Skeletal muscle tissue (tissue), 4 donors: ENCODE data around the gene FOXP1. TPM values are rescaled to one million over a fixed set of nuclear protein-coding genes. Genes with fewer than 3 reads are reported as not detected.

Source experiments
- H3K27ac ChIP-seq: one replicate; pipeline ENCODE4 v1.7.0; 2013; ENCODE audit warnings: mild to moderate bottlenecking, low read depth, low read length, inconsistent platforms
- H3K27me3 ChIP-seq, 3 donors: one replicate each; pipeline ENCODE4 v1.7.0; 2013; ENCODE audit warnings: low read length in 3 of 3; ENCODE audit not compliant: control insufficient read depth in 3 of 3, insufficient read depth in 3 of 3
- H3K36me3 ChIP-seq, 3 donors: one replicate each; pipeline ENCODE4 v1.7.0; 2013; ENCODE audit warnings: low read length in 3 of 3; ENCODE audit not compliant: control insufficient read depth in 3 of 3, insufficient read depth in 3 of 3
- H3K4me1 ChIP-seq, 3 donors: one replicate each; pipeline ENCODE4 v1.7.0; 2013; ENCODE audit warnings: low read length in 3 of 3, mild to moderate bottlenecking in 3 of 3; ENCODE audit not compliant: control insufficient read depth in 3 of 3, insufficient read depth in 3 of 3
- H3K4me3 ChIP-seq, 3 donors: one replicate each; pipeline ENCODE4 v1.7.0; 2013; ENCODE audit warnings: low read length in 3 of 3
- H3K9ac ChIP-seq, 3 donors: one replicate each; pipeline ENCODE4 v1.7.0; 2013; ENCODE audit warnings: low read length in 3 of 3, mild to moderate bottlenecking in 3 of 3, moderate library complexity in 2 of 3, low read depth in 1 of 3
- H3K9me3 ChIP-seq, 3 donors: one replicate each; pipeline ENCODE4 v1.7.0; 2013; ENCODE audit warnings: low read length in 3 of 3; ENCODE audit not compliant: control insufficient read depth in 3 of 3
- total RNA-seq: library from RNA; depleted of rRNA; stranded (reverse); fragments of >200 nt; gene quantifications from one replicate; pipeline ENCODE4 v1.2.3, GENCODE V29; 2014
- donor health status: Osteomylitis.

The FOXP1 gene
- total RNA-seq, 1 donor from 2014 or later, result 36.0 TPM

- Histone ChIP-seq H3K9me3 (no peaks in the 10 kb centered on the region), H3K36me3 (peaks cover 0 to 6% (median 0%) of the 10 kb centered on the region in 3 donors), H3K27me3 (no peaks in the 10 kb centered on the region), H3K9ac (no peak overlapping the region), H3K4me3 (no peak overlapping the region), H3K27ac (no peak overlapping the region), H3K4me1 (peaks cover 0 to 11% (median 3%) of the 10 kb centered on the region in 3 donors)
Measured at GRCh38 chr3:70994644-70995043, 588.9 kb downstream of the FOXP1 start.

DNA sequence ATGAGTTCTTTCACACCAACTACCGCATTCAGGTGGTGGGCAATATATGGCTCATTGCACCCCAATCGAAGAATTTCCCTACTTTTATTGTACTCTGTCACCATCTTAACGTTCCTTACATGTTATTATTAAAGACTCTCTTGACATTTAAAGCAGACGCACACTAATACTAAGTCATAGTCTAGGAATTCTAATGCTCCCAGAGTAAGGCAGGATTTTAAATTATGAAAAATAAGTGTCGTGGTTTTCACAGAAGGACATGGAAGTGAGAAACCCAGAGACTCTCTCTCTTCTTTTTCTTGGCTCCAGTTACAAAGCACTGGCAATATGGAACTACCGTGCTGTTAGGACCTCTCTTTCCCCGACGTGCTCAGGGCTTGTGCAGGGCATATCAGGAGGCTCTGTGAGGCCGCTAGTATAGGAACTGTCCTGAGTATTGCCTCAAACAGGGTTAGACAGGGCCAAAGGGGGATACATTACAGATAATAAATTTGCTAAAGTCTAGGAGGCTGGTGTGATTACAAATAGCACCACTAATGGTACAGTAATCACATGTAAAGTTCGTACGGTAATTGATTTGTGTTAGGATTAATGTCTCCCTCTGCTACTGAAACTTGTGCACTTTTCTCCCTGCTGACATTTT lies 590.8 kb downstream of the FOXP1 start:
- no peak overlapping the region for H3K27ac ChIP-seq
- H3K9ac ChIP-seq, result no peak overlapping the region
- H3K4me3 ChIP-seq, result no peak overlapping the region
- peaks cover 0 to 11% (median 3%) of the 10 kb centered on the region in 3 donors for H3K4me1 ChIP-seq
- H3K36me3 ChIP-seq, result peaks cover 2 to 7% (median 5%) of the 10 kb centered on the region in 3 donors
- no peaks in the 10 kb centered on the region for H3K9me3 ChIP-seq
- no peaks in the 10 kb centered on the region for H3K27me3 ChIP-seq

GRCh38 chr3:70992131-70992530 lies 591.4 kb downstream of the FOXP1 start:
- Histone ChIP-seq H3K36me3 (peaks cover 3 to 12% (median 11%) of the 10 kb centered on the region in 3 donors), H3K4me3 (no peak overlapping the region), H3K9me3 (no peaks in the 10 kb centered on the region), H3K9ac (no peak overlapping the region), H3K27ac (no peak overlapping the region), H3K4me1 (peaks cover 0 to 11% (median 3%) of the 10 kb centered on the region in 3 donors), H3K27me3 (no peaks in the 10 kb centered on the region)

DNA sequence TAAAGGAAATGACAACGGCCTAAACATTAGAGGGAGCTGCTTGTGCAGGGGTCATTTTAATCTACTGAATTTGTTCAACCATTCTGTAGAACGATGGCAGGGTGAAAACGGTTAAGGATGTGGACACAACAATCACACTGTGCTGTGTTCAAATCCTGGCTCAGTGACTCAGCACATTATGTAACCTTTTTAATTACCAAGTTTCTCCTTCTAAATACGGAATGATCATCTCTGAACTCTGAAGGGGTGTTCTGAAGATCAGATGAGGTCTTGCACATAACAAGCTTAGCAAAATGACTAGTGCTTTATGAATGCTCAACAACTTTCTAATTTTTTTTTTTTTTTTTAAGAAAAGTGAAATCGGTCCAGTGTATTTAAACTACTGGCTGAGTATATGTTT lies 592.8 kb downstream of the FOXP1 start:
- Histone ChIP-seq H3K27ac (no peak overlapping the region), H3K9me3 (no peaks in the 10 kb centered on the region), H3K9ac (no peak overlapping the region), H3K4me1 (peaks cover 0 to 11% (median 3%) of the 10 kb centered on the region in 3 donors), H3K4me3 (no peak overlapping the region), H3K36me3 (peaks cover 3 to 20% (median 16%) of the 10 kb centered on the region in 3 donors), H3K27me3 (no peaks in the 10 kb centered on the region)

GRCh38 chr3:70990185-70990584 lies 593.3 kb downstream of the FOXP1 start:
- no peak overlapping the region for H3K4me3 ChIP-seq
- H3K27ac ChIP-seq, result no peak overlapping the region
- H3K4me1 ChIP-seq, result peaks cover 0 to 11% (median 3%) of the 10 kb centered on the region in 3 donors
- H3K36me3 ChIP-seq, result peaks cover 3 to 20% (median 16%) of the 10 kb centered on the region in 3 donors
- H3K9me3 ChIP-seq, result no peaks in the 10 kb centered on the region
- no peak overlapping the region for H3K9ac ChIP-seq
- H3K27me3 ChIP-seq, result no peaks in the 10 kb centered on the region

DNA sequence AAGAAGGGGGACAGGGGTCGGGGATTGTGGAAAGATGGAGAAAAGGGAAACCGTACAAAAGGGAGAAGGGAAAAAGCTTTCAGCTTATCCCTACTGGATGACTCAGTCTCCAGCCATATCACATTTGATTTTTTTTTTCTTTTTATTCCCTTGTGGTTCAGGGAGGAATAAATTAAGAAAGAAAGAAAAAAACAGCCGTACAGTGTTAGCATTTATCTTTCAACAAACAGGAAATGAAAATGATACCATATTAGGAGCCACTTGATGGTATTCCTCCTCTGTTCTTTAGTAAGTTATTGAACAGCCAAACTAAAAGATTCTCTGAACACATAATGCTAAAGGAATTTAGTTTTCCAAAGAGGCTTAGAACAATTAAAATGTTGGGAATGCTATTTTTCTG lies 594.4 kb downstream of the FOXP1 start:
- Histone ChIP-seq H3K9ac (no peak overlapping the region), H3K36me3 (peaks cover 3 to 26% (median 20%) of the 10 kb centered on the region in 3 donors)

GRCh38 chr3:70988111-70988510 lies 595.4 kb downstream of the FOXP1 start:
- no peak overlapping the region for H3K9ac ChIP-seq
- peaks cover 2 to 9% (median 5%) of the 10 kb centered on the region in 3 donors for H3K4me1 ChIP-seq
- H3K36me3 ChIP-seq, result peaks cover 3 to 27% (median 21%) of the 10 kb centered on the region in 3 donors
- H3K4me3 ChIP-seq, result no peak overlapping the region
- no peak overlapping the region for H3K27ac ChIP-seq
- H3K9me3 ChIP-seq, result no peaks in the 10 kb centered on the region
- H3K27me3 ChIP-seq, result no peaks in the 10 kb centered on the region

More for the DNA sequence above, 594.4 kb downstream of the FOXP1 start:
- no peak overlapping the region for H3K27ac ChIP-seq
- no peaks in the 10 kb centered on the region for H3K27me3 ChIP-seq
- H3K9me3 ChIP-seq, result no peaks in the 10 kb centered on the region
- no peak overlapping the region for H3K4me3 ChIP-seq
- H3K4me1 ChIP-seq, result peaks cover 0 to 11% (median 3%) of the 10 kb centered on the region in 3 donors

DNA sequence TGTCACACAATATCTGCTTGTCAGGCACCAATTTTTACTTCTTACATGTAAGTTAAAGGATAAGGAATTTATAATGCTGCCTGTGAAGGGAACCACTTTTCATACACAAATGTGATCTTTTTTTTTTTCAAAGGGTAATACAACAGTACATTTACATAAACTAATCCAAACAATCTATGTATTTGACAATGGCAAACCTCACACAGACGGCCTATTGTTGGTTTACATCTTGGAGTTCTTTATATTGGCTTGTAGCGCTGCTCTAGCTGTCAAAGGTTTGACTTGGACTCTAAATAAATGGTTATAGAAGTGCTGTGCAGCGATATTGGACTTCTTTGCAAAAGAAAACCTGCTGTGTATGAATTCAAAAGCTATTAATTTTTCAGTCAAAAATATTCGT lies 598.0 kb downstream of the FOXP1 start:
- no peak overlapping the region for H3K9ac ChIP-seq
- H3K4me1 ChIP-seq, result peaks cover 14 to 15% (median 14%) of the 10 kb centered on the region in 3 donors

DNA sequence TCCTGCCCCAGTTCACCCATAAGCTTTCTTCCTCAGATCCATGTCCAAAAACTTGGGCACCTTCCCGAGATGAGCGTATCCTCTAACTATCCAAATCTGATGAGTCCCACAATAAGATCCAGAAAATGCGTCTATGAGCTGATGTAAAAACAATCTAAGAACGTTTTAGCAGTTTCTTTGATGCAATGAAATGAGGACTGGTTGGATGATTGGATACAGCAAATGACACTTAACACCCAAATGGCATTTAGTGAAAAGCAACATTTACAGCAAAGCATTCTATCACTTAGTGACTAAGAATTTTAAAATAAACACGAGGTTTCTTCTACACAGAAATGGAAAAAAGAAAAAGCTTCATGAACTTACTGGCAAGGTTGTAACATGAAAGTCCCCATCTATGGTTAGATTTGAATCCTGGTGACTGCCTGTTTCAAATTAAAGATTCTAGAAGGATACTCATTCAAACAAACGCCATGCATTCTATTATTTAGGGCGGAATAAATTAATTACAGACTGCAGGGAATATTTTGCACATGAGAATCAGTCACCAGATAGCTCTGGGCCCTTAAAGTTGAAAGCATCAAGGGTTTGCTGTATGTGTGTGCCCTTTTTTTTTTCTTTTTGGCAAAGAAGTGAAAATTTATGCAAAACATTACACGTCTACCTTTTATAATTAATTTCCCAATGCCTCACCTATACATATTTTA lies 598.6 kb downstream of the FOXP1 start:
- Histone ChIP-seq H3K27me3 (no peaks in the 10 kb centered on the region), H3K27ac (no peak overlapping the region), H3K9ac (no peak overlapping the region), H3K9me3 (no peaks in the 10 kb centered on the region), H3K36me3 (peaks cover 3 to 25% (median 21%) of the 10 kb centered on the region in 3 donors), H3K4me3 (no peak overlapping the region), H3K4me1 (peaks cover 14 to 15% (median 14%) of the 10 kb centered on the region in 3 donors)

More for the DNA sequence above, 598.0 kb downstream of the FOXP1 start:
- no peak overlapping the region for H3K4me3 ChIP-seq
- H3K27me3 ChIP-seq, result no peaks in the 10 kb centered on the region
- no peak overlapping the region for H3K27ac ChIP-seq
- peaks cover 3 to 25% (median 21%) of the 10 kb centered on the region in 3 donors for H3K36me3 ChIP-seq
- no peaks in the 10 kb centered on the region for H3K9me3 ChIP-seq

DNA sequence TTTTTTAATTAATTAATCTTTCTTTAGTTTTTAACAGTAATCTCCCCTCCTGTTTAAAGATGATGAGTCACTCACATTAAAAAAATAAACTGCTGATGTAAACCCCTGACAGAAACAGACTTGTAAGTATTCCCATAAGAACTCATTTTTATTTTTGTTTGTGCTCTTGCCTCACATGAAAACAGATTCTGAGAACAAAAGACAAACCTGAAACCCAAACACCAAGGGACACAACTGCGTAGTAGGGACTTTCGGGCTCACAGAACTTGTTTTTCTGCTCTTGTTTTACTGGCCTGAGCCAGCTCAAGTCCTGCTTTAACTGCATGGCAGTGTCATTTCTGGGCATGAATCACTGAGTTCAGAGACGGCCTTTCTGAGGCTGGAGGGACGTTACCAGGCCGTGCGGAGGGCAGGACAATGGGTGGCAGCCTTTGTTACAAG lies 600.8 kb downstream of the FOXP1 start:
- peak overlapping the region; percentile 83 for H3K27ac ChIP-seq
- peaks cover 14 to 15% (median 14%) of the 10 kb centered on the region in 3 donors for H3K4me1 ChIP-seq
- no peaks in the 10 kb centered on the region for H3K9me3 ChIP-seq
- peak overlapping the region; percentile 65 to 72 (median 71) for H3K9ac ChIP-seq
- peaks cover 7 to 32% (median 22%) of the 10 kb centered on the region in 3 donors for H3K36me3 ChIP-seq
- H3K4me3 ChIP-seq, result peak overlapping the region in 1 of 3 donors; percentile 52
- H3K27me3 ChIP-seq, result no peaks in the 10 kb centered on the region
